ENCODE results near the gene SPATA6. TPM values are rescaled to one million over a fixed set of nuclear protein-coding genes. Genes with fewer than 3 reads are reported as not detected.

The SPATA6 gene
- total and polyA plus RNA-seq, 2 experiments from 2014 or later = 10.6 to 13.3 TPM

DNA sequence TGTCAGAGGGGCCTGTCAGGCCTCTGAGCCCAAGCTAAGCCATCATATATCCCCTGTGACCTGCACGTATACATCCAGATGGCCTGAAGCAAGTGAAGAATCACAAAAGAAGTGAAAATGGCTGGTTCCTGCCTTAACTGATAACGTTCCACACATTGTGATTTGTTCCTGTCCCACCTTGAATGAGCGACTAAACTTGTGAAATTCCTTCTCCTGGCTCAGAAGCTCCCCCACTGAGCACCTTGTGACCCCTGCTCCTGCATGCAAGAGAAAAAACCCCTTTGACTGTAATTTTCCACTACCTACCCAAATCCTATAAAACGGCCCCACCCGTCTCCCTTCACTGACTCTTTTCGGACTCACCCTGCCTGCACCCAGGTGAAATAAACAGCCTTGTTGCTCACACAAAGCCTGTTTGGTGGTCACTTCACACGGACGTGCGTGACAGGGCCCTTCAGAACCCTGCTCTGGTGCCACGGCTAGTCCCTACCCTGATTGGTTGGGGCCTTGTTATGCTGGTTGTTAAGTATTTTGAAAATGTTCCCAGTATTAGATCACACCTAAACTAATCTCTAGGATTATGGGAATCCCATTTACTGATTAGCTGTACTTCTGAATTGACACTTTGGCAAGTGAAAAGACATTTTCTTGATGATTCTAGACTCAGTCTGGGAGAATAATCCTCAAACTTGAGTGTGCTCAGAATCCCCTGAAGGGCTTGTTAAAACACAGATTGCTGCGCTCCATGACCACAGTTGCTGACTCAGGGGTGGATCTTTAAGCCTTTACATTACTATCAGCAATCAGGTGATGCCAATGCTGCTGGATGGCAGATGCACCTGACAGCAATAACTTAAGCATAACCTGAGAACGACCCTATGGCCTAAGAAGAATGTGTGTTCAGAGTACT is 28.8 kb upstream of the SPATA6 start:
- peak overlapping the region; percentile 15; the same call in 2 of the 3 replicates for H3K4me3 Mint-ChIP-seq
- ATAC-seq (no peak), DNase-seq (ENCODE audit: low spot score) (peak; percentile 19)
- H3K27me3 Mint-ChIP-seq (ENCODE audit: insufficient read depth, low read depth, poor library complexity) = peaks cover 2% of the 10 kb centered on the region
- no peak for TF ChIP-seq EZH2phosphoT487 (IDR thresholded peaks at IDR 0.05; ENCODE audit: unreplicated experiment)
- TF ChIP-seq ZNF331 (CRISPR knock-in tag; IDR thresholded peaks at IDR 0.05; ENCODE audit: low read depth) = no peak
- TF ChIP-seq EZH2 (IDR thresholded peaks at IDR 0.05; ENCODE audit: low read depth, unreplicated experiment) = no peak
- no peak for TF ChIP-seq NANOG (IDR thresholded peaks at IDR 0.05; ENCODE audit: borderline replicate concordance)
- no peak for TF ChIP-seq STAT1 (IDR thresholded peaks at IDR 0.05; ENCODE audit: unreplicated experiment)
- TF ChIP-seq JUNB (IDR thresholded peaks at IDR 0.05; ENCODE audit: unreplicated experiment) = no peak
- no peak for TF ChIP-seq CREB1 (CRISPR knock-in tag; IDR thresholded peaks at IDR 0.05; ENCODE audit: low read depth)
- TF ChIP-seq, protein P1, sequence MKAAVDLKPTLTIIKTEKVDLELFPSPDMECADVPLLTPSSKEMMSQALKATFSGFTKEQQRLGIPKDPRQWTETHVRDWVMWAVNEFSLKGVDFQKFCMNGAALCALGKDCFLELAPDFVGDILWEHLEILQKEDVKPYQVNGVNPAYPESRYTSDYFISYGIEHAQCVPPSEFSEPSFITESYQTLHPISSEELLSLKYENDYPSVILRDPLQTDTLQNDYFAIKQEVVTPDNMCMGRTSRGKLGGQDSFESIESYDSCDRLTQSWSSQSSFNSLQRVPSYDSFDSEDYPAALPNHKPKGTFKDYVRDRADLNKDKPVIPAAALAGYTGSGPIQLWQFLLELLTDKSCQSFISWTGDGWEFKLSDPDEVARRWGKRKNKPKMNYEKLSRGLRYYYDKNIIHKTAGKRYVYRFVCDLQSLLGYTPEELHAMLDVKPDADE (IDR thresholded peaks at IDR 0.05) = no peak
- TF ChIP-seq POLR2AphosphoS5 (IDR thresholded peaks at IDR 0.05; ENCODE audit: low read depth) = no peak
- TF ChIP-seq, protein P2, sequence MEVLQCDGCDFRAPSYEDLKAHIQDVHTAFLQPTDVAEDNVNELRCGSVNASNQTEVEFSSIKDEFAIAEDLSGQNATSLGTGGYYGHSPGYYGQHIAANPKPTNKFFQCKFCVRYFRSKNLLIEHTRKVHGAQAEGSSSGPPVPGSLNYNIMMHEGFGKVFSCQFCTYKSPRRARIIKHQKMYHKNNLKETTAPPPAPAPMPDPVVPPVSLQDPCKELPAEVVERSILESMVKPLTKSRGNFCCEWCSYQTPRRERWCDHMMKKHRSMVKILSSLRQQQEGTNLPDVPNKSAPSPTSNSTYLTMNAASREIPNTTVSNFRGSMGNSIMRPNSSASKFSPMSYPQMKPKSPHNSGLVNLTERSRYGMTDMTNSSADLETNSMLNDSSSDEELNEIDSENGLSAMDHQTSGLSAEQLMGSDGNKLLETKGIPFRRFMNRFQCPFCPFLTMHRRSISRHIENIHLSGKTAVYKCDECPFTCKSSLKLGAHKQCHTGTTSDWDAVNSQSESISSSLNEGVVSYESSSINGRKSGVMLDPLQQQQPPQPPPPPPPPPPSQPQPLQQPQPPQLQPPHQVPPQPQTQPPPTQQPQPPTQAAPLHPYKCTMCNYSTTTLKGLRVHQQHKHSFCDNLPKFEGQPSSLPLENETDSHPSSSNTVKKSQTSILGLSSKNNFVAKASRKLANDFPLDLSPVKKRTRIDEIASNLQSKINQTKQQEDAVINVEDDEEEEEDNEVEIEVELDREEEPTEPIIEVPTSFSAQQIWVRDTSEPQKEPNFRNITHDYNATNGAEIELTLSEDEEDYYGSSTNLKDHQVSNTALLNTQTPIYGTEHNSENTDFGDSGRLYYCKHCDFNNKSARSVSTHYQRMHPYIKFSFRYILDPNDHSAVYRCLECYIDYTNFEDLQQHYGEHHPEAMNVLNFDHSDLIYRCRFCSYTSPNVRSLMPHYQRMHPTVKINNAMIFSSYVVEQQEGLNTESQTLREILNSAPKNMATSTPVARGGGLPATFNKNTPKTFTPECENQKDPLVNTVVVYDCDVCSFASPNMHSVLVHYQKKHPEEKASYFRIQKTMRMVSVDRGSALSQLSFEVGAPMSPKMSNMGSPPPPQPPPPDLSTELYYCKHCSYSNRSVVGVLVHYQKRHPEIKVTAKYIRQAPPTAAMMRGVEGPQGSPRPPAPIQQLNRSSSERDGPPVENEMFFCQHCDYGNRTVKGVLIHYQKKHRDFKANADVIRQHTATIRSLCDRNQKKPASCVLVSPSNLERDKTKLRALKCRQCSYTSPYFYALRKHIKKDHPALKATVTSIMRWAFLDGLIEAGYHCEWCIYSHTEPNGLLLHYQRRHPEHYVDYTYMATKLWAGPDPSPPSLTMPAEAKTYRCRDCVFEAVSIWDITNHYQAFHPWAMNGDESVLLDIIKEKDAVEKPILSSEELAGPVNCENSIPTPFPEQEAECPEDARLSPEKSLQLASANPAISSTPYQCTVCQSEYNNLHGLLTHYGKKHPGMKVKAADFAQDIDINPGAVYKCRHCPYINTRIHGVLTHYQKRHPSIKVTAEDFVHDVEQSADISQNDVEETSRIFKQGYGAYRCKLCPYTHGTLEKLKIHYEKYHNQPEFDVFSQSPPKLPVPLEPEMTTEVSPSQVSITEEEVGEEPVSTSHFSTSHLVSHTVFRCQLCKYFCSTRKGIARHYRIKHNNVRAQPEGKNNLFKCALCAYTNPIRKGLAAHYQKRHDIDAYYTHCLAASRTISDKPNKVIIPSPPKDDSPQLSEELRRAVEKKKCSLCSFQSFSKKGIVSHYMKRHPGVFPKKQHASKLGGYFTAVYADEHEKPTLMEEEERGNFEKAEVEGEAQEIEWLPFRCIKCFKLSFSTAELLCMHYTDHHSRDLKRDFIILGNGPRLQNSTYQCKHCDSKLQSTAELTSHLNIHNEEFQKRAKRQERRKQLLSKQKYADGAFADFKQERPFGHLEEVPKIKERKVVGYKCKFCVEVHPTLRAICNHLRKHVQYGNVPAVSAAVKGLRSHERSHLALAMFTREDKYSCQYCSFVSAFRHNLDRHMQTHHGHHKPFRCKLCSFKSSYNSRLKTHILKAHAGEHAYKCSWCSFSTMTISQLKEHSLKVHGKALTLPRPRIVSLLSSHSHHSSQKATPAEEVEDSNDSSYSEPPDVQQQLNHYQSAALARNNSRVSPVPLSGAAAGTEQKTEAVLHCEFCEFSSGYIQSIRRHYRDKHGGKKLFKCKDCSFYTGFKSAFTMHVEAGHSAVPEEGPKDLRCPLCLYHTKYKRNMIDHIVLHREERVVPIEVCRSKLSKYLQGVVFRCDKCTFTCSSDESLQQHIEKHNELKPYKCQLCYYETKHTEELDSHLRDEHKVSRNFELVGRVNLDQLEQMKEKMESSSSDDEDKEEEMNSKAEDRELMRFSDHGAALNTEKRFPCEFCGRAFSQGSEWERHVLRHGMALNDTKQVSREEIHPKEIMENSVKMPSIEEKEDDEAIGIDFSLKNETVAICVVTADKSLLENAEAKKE (CRISPR knock-in tag; IDR thresholded peaks at IDR 0.05) = no peak
- TF ChIP-seq, protein P3, sequence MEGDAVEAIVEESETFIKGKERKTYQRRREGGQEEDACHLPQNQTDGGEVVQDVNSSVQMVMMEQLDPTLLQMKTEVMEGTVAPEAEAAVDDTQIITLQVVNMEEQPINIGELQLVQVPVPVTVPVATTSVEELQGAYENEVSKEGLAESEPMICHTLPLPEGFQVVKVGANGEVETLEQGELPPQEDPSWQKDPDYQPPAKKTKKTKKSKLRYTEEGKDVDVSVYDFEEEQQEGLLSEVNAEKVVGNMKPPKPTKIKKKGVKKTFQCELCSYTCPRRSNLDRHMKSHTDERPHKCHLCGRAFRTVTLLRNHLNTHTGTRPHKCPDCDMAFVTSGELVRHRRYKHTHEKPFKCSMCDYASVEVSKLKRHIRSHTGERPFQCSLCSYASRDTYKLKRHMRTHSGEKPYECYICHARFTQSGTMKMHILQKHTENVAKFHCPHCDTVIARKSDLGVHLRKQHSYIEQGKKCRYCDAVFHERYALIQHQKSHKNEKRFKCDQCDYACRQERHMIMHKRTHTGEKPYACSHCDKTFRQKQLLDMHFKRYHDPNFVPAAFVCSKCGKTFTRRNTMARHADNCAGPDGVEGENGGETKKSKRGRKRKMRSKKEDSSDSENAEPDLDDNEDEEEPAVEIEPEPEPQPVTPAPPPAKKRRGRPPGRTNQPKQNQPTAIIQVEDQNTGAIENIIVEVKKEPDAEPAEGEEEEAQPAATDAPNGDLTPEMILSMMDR (conservative IDR thresholded peaks at IDR 0.05; ENCODE audit: low read depth in 2 of 2) = no peak
- TF ChIP-seq ZNF114 (CRISPR knock-in tag; IDR thresholded peaks at IDR 0.05) = no peak
- TF ChIP-seq, protein P4, sequence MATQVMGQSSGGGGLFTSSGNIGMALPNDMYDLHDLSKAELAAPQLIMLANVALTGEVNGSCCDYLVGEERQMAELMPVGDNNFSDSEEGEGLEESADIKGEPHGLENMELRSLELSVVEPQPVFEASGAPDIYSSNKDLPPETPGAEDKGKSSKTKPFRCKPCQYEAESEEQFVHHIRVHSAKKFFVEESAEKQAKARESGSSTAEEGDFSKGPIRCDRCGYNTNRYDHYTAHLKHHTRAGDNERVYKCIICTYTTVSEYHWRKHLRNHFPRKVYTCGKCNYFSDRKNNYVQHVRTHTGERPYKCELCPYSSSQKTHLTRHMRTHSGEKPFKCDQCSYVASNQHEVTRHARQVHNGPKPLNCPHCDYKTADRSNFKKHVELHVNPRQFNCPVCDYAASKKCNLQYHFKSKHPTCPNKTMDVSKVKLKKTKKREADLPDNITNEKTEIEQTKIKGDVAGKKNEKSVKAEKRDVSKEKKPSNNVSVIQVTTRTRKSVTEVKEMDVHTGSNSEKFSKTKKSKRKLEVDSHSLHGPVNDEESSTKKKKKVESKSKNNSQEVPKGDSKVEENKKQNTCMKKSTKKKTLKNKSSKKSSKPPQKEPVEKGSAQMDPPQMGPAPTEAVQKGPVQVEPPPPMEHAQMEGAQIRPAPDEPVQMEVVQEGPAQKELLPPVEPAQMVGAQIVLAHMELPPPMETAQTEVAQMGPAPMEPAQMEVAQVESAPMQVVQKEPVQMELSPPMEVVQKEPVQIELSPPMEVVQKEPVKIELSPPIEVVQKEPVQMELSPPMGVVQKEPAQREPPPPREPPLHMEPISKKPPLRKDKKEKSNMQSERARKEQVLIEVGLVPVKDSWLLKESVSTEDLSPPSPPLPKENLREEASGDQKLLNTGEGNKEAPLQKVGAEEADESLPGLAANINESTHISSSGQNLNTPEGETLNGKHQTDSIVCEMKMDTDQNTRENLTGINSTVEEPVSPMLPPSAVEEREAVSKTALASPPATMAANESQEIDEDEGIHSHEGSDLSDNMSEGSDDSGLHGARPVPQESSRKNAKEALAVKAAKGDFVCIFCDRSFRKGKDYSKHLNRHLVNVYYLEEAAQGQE (IDR thresholded peaks at IDR 0.05; ENCODE audit: unreplicated experiment) = no peak
- no peaks in the 10 kb centered on the region for H3K9me3 Mint-ChIP-seq
- H3K27ac Mint-ChIP-seq = peak overlapping the region; percentile 65
- Histone ChIP-seq H4K20me1 (replicated peaks; ENCODE audit: insufficient read depth) (no peaks in the 10 kb centered on the region), H3K9me2 (ENCODE audit: insufficient read depth) (no peaks in the 10 kb centered on the region; the same call in 1 of the 2 replicates), H3K4me2 (peak overlapping the region; percentile 35), H3K4me1 (ENCODE audit: insufficient read depth) (peaks cover 29% of the 10 kb centered on the region), H3K79me2 (replicated peaks; ENCODE audit: insufficient read depth) (no peaks in the 10 kb centered on the region), H3K27me3 (ENCODE audit: insufficient read depth) (no peaks in the 10 kb centered on the region), H3K27ac (ENCODE audit: low read depth) (peak overlapping the region; percentile 89), H3K36me3 (ENCODE audit: insufficient read depth) (no peaks in the 10 kb centered on the region), H3F3A (replicated peaks; ENCODE audit: low read depth) (peaks cover 4% of the 10 kb centered on the region; the same call in 1 of the 2 replicates), H2AFZ (peak overlapping the region; percentile 86), H3K4me3 (peak overlapping the region; percentile 20; the same call in 1 of the 2 replicates)
- H3K36me3 Mint-ChIP-seq (ENCODE audit: low read depth) = no peaks in the 10 kb centered on the region
- H3K4me1 Mint-ChIP-seq = peaks cover 38% of the 10 kb centered on the region
